ENCODE data around the gene CDH13. TPM values are rescaled to one million over a fixed set of nuclear protein-coding genes. Genes with fewer than 3 reads are reported as not detected.
A peak's percentile ranks its signal among the peaks of the same experiment; 100 is the strongest.

Gene CDH13
- total RNA-seq, 1 donor = 102 TPM

DNA sequence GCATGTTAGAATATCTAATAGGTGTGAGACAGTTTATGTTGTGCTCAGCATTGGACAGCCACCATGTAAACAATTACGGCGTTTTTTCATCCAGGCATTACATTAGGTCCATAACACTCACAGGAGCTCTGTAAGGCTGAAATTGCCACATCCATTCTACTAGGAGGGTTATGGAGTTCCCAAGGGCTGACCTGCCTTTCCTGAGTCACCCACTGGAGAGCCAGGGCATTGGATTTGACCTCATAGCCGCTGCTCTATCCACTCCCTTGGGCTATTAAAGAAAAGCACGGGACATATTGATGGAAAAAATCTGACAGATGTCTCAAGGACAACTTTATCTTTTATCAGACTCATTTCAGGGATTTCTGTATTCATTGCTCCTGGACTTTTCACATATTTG lies 874.7 kb downstream of the CDH13 start:
- Histone ChIP-seq H3K27me3 (ENCODE audit: insufficient read depth, low read length) (no peaks in the 10 kb centered on the region), H3K4me1 (ENCODE audit: insufficient read depth, low read length) (no peaks in the 10 kb centered on the region), H2AFZ (ENCODE audit: low read length) (no peak overlapping the region), H3K79me2 (ENCODE audit: insufficient read depth, low read length) (no peaks in the 10 kb centered on the region), H3K27ac (ENCODE audit: low read depth, low read length) (no peak overlapping the region), H3K36me3 (ENCODE audit: insufficient read depth, low read length) (no peaks in the 10 kb centered on the region), H3K4me3 (ENCODE audit: insufficient read depth, low read length) (no peak overlapping the region), H3K9me3 (ENCODE audit: low read depth, low read length) (no peaks in the 10 kb centered on the region), H3K4me2 (ENCODE audit: insufficient read depth, low read length) (no peak overlapping the region), H4K20me1 (ENCODE audit: insufficient read depth, low read length) (no peaks in the 10 kb centered on the region)
- TF ChIP-seq, protein P1, sequence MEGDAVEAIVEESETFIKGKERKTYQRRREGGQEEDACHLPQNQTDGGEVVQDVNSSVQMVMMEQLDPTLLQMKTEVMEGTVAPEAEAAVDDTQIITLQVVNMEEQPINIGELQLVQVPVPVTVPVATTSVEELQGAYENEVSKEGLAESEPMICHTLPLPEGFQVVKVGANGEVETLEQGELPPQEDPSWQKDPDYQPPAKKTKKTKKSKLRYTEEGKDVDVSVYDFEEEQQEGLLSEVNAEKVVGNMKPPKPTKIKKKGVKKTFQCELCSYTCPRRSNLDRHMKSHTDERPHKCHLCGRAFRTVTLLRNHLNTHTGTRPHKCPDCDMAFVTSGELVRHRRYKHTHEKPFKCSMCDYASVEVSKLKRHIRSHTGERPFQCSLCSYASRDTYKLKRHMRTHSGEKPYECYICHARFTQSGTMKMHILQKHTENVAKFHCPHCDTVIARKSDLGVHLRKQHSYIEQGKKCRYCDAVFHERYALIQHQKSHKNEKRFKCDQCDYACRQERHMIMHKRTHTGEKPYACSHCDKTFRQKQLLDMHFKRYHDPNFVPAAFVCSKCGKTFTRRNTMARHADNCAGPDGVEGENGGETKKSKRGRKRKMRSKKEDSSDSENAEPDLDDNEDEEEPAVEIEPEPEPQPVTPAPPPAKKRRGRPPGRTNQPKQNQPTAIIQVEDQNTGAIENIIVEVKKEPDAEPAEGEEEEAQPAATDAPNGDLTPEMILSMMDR (IDR thresholded peaks at IDR 0.05; ENCODE audit: extremely low read depth, low read depth, low read length) = no peak
- DNase-seq (ENCODE audit: insufficient read length, low spot score, missing footprints) = no peak

DNA sequence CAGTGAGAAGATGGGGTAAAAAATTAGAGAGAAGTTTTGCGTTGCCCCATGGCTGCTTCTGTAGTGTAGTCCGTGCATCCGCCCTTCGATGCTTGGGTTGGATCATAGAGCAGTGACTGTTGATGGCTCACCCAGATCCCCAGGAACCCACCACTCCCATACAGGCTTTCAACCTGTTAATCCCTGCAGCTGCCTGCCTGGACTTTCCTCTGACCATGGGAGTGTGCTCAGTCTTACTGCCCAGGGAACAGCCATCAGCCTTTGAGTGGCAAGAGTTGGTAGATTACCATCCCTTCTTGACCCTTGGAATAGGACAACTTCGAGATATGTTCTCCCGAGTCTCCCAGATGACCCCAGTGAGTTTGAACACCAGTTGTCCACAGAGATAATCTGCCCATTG lies 881.5 kb downstream of the CDH13 start:
- Histone ChIP-seq H3K4me1 (ENCODE audit: insufficient read depth, low read length) (peaks cover 8% of the 10 kb centered on the region), H3K36me3 (ENCODE audit: insufficient read depth, low read length) (no peaks in the 10 kb centered on the region), H3K79me2 (ENCODE audit: insufficient read depth, low read length) (no peaks in the 10 kb centered on the region), H3K9me3 (ENCODE audit: low read depth, low read length) (no peaks in the 10 kb centered on the region), H2AFZ (ENCODE audit: low read length) (no peak overlapping the region), H3K4me2 (ENCODE audit: insufficient read depth, low read length) (no peak overlapping the region), H3K4me3 (ENCODE audit: insufficient read depth, low read length) (no peak overlapping the region), H3K27me3 (ENCODE audit: insufficient read depth, low read length) (no peaks in the 10 kb centered on the region), H4K20me1 (ENCODE audit: insufficient read depth, low read length) (no peaks in the 10 kb centered on the region), H3K27ac (ENCODE audit: low read depth, low read length) (no peak overlapping the region)
- TF ChIP-seq, protein P1 (IDR thresholded peaks at IDR 0.05; ENCODE audit: extremely low read depth, low read depth, low read length) = no peak
- no peak for DNase-seq (ENCODE audit: insufficient read length, low spot score, missing footprints)

DNA sequence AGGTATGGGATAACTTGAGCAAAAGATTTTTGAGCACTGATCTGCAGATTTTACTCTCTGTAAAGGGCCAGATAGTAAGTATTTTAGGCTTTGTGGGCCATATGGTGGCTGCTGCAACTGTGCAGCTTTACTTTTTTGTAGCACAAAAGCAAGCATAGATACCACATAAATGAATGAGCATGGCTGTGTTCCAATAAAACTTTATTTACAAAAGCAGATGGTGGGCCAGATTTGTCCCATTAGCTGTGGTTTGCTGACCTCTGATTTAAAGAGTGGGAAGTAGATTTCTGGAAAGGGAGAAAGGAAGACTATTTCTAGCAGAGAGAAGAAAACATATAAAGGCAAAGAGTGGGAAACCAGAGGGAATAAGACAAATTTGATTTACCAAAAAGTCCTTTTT lies 882.5 kb downstream of the CDH13 start:
- no peak overlapping the region for H2AFZ ChIP-seq (ENCODE audit: low read length)
- H3K27me3 ChIP-seq (ENCODE audit: insufficient read depth, low read length) = no peaks in the 10 kb centered on the region
- H3K4me2 ChIP-seq (ENCODE audit: insufficient read depth, low read length) = no peak overlapping the region
- H3K27ac ChIP-seq (ENCODE audit: low read depth, low read length) = no peak overlapping the region
- H3K36me3 ChIP-seq (ENCODE audit: insufficient read depth, low read length) = no peaks in the 10 kb centered on the region
- no peaks in the 10 kb centered on the region for H4K20me1 ChIP-seq (ENCODE audit: insufficient read depth, low read length)
- no peaks in the 10 kb centered on the region for H3K9me3 ChIP-seq (ENCODE audit: low read depth, low read length)
- H3K4me3 ChIP-seq (ENCODE audit: insufficient read depth, low read length) = no peak overlapping the region
- TF ChIP-seq, protein P1 (IDR thresholded peaks at IDR 0.05; ENCODE audit: extremely low read depth, low read depth, low read length) = no peak
- DNase-seq (ENCODE audit: insufficient read length, low spot score, missing footprints) = peak; percentile 47
- H3K79me2 ChIP-seq (ENCODE audit: insufficient read depth, low read length) = no peaks in the 10 kb centered on the region
- peaks cover 9% of the 10 kb centered on the region for H3K4me1 ChIP-seq (ENCODE audit: insufficient read depth, low read length)

DNA sequence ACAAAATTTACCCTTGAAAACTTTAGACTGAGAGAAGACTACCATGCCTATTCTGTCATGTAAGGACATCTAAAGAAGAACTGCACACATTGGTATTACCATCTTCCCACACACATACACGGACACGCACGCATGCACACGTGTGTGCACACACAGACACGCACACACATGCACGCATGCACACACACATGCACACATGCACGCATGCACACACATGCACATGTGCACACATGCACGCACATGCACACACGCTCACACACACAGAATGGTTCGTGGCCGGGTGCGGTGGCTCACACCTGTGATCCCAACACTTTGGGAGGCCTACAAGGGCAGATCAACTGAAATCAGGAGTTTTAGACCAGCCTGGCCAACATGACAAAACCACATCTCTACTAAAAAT lies 884.1 kb downstream of the CDH13 start:
- H3K9me3 ChIP-seq (ENCODE audit: low read depth, low read length) = no peaks in the 10 kb centered on the region
- H3K27me3 ChIP-seq (ENCODE audit: insufficient read depth, low read length) = no peaks in the 10 kb centered on the region
- H3K36me3 ChIP-seq (ENCODE audit: insufficient read depth, low read length) = no peaks in the 10 kb centered on the region
- H4K20me1 ChIP-seq (ENCODE audit: insufficient read depth, low read length) = no peaks in the 10 kb centered on the region
- TF ChIP-seq, protein P1 (IDR thresholded peaks at IDR 0.05; ENCODE audit: extremely low read depth, low read depth, low read length) = no peak
- no peak overlapping the region for H3K27ac ChIP-seq (ENCODE audit: low read depth, low read length)
- no peak overlapping the region for H3K4me3 ChIP-seq (ENCODE audit: insufficient read depth, low read length)
- H3K79me2 ChIP-seq (ENCODE audit: insufficient read depth, low read length) = no peaks in the 10 kb centered on the region
- no peak overlapping the region for H3K4me2 ChIP-seq (ENCODE audit: insufficient read depth, low read length)
- H3K4me1 ChIP-seq (ENCODE audit: insufficient read depth, low read length) = peaks cover 9% of the 10 kb centered on the region
- no peak for DNase-seq (ENCODE audit: insufficient read length, low spot score, missing footprints)
- no peak overlapping the region for H2AFZ ChIP-seq (ENCODE audit: low read length)
